Heart left ventricle (tissue), 16 donors: ENCODE data around the gene MED8. TPM values are rescaled to one million over a fixed set of nuclear protein-coding genes. Genes with fewer than 3 reads are reported as not detected.

Experiments used
- ATAC-seq, 4 donors: fragments of 200-7000 bp; cut with Tn5 transposase; one replicate each; pipeline ENCODE4 v1.9.1; 2020 to 2022; ENCODE audit warnings: moderate library complexity in 4 of 4, mild to moderate bottlenecking in 3 of 4, moderate number of reproducible peaks in 1 of 4
- DNase-seq, 5 donors: peaks; one replicate each; pipeline ENCODE4 v3.0.0-alpha.2; 2020
- H3K27ac ChIP-seq, 12 donors: fragments of 200-600 bp; sonication (generic) in 4 of 12; one replicate each; pipeline versions ENCODE4 v1.5.0 to v1.8.0; 2016 to 2022; ENCODE audit warnings: mild to moderate bottlenecking in 2 of 12
- H3K27me3 ChIP-seq, 9 donors: fragments of 200-600 bp; sonication (generic) in 2 of 9; one replicate each; pipeline versions ENCODE4 v1.5.1 to v1.8.0; 2016 to 2022; ENCODE audit warnings: mild to moderate bottlenecking in 3 of 9
- H3K36me3 ChIP-seq, 9 donors: fragments of 200-600 bp; sonication (generic) in 2 of 9; one replicate each; pipeline versions ENCODE4 v1.5.0 to v1.8.0; 2018 to 2022; ENCODE audit warnings: mild to moderate bottlenecking in 2 of 9
- H3K4me1 ChIP-seq, 12 donors: fragments of 200-600 bp; sonication (generic) in 4 of 12; one replicate each; pipeline versions ENCODE4 v1.5.0 to v1.8.0; 2016 to 2022; ENCODE audit warnings: mild to moderate bottlenecking in 3 of 12
- H3K4me3 ChIP-seq, 12 donors: fragments of 200-600 bp; sonication (generic) in 4 of 12; one replicate each; pipeline versions ENCODE4 v1.5.0 to v1.8.0; 2017 to 2022; ENCODE audit warnings: mild to moderate bottlenecking in 9 of 12, moderate library complexity in 4 of 12
- H3K9me3 ChIP-seq, 12 donors: fragments of 200-600 bp; sonication (generic) in 4 of 12; one replicate each; pipeline versions ENCODE4 v1.5.0 to v1.8.0; 2016 to 2022; ENCODE audit warnings: mild to moderate bottlenecking in 1 of 12
- POLR2A ChIP-seq, 2 donors: fragments of 450-650 bp; IDR thresholded peaks; one replicate each; pipeline ENCODE4 v1.6.1; 2017; ENCODE audit warnings: antibody characterized with exemption in 2 of 2, mild to moderate bottlenecking in 2 of 2, moderate library complexity in 2 of 2
- WGBS, 4 donors: extraction: QIAGEN DNeasy Blood & Tissue Kit in 2 of 4; methylation state at CpG; one replicate each; pipeline versions ENCODE4 v1.1.5 to v1.1.7; 2013 to 2018; 5-methylcytosine and 5-hydroxymethylcytosine counted together
- intact Hi-C, 10 donors: fragments of 100-400 bp; cut with DNase I; formaldehyde crosslinking; loops; one replicate each; pipeline versions ENCODE4 v1.11.1 to v1.14.2; 2022
- polyA plus RNA-seq, 2 donors: library from polyadenylated mRNA; stranded (reverse); fragments of 200-250 nt; gene quantifications; one replicate each; pipeline ENCODE4 v1.2.3, GENCODE V29; 2013
- total RNA-seq, 9 donors: library from RNA; depleted of rRNA in 2 of 9; stranded (reverse); fragments of >200 nt in 2 of 9; fragmentation: NEBNext Ultra II Directional in 3 of 9; extraction: Animal tissue kit (Norgen Biotek cat#: 25700) in 3 of 9; gene quantifications; one replicate each; pipeline versions ENCODE4 v1.1.0 to v1.2.4, GENCODE V29; 2016 to 2023
- TF ChIP-seq, protein P1 (sequence below), 12 donors: fragments of 200-600 bp; sonication (generic) in 4 of 12; IDR thresholded peaks; one replicate each; pipeline versions ENCODE4 v1.5.0 to v1.8.0; 2018 to 2022; ENCODE audit warnings: antibody characterized with exemption in 12 of 12, mild to moderate bottlenecking in 5 of 12
- donor health status: ischemic (EF 13 %, LVEDD 7.1; RV severe dilation, severe dysfunction).
- donor health status: healthy with polysubstance abuse.
- donor health status: DM: no; HTN: yes; CAD: no.
- donor health status: DM: no; HTN: no; CAD: no.
- donor health status: ischemic (EF 25% LVEDD 6.9; RV normal size, moderate dysfunction).
- donor health status: ischemic (EF 25% LVEDD 5.7; RV mildly dilated, moderate dysfunction).
- donor health status: healthy.
- donor health status: DM: yes; HTN: yes; CAD: no.
- donor health status: ischemic (EF 35%, LVEDD 5.7; RV mildly dilated, moderate dysfunction).
- donor health status: nonischemic (EF 11% LVEDD 7.7; RV severe dilation, severe dysfunction).
- donor health status: DM: yes; HTN: yes; CAD: no.
- donor health status: PGD.
- donor health status: ischemic (EF 29% LVEDD 5.4; RV normal size, mild dysfunction).
- donor health status: nonischemic (EF 23%, LVEDD 6.1; RV moderate dilation, normal function).

Gene MED8
- total and polyA plus RNA-seq, 11 donors, result 11.7 to 31.4 (median 16.9) TPM

DNA sequence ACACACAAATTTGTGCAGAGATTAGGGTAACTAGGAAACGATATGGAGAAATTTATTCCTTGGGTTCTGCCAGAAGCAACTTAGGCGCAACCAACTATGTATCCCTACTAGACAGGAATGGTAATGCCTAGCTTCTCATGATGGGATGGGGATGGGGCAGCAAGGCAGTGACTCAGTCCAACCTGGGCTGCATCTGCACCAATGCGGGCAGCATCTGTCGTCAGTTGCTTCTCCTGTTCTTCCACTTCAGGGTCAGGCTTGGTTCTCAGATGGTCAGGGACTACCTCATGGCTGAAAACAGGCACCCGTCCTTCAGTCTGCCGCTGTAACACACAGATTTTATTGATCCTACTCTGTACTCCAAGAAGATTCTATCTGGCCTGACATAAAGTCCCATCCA lies 2.9 kb downstream of the MED8 start:
- Histone ChIP-seq H3K4me1 (peaks cover 16 to 46% (median 38%) of the 10 kb centered on the region in 12 donors), H3K36me3 (peaks cover 0 to 62% (median 57%) of the 10 kb centered on the region in 9 donors)
- no peak for DNase-seq

DNA sequence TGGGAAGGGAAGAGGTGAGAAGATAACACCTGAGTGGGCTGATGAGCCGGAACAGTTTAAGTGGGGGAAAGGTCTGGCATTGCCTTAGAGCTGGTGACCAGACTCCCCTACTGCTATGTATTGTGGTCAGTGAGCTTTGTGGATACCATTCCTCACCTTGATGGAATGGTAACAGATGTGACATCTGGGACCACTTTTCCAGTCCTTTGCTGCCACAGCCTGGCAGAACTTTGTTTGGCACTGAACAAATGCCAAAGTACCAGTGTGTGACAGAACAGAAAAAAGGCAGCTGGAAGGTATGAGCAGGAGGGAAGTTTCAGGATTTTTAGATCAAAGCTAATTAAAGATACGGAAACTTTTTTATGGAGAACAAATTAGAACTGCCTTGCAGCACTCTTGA lies 6.2 kb downstream of the MED8 start:
- H3K4me1 ChIP-seq, result peaks cover 2 to 36% (median 25%) of the 10 kb centered on the region in 12 donors
- WGBS, 4 donors, result 65 to 80% (median 76%) methylated on average over 2 of the region's 2 CpGs
- TF ChIP-seq, protein P1, sequence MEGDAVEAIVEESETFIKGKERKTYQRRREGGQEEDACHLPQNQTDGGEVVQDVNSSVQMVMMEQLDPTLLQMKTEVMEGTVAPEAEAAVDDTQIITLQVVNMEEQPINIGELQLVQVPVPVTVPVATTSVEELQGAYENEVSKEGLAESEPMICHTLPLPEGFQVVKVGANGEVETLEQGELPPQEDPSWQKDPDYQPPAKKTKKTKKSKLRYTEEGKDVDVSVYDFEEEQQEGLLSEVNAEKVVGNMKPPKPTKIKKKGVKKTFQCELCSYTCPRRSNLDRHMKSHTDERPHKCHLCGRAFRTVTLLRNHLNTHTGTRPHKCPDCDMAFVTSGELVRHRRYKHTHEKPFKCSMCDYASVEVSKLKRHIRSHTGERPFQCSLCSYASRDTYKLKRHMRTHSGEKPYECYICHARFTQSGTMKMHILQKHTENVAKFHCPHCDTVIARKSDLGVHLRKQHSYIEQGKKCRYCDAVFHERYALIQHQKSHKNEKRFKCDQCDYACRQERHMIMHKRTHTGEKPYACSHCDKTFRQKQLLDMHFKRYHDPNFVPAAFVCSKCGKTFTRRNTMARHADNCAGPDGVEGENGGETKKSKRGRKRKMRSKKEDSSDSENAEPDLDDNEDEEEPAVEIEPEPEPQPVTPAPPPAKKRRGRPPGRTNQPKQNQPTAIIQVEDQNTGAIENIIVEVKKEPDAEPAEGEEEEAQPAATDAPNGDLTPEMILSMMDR (IDR thresholded peaks at IDR 0.05), result peak in 8 of 12 donors; percentile 24 to 50 (median 38)
- no peak for TF ChIP-seq POLR2A (IDR thresholded peaks at IDR 0.05)
- peaks cover 0 to 90% (median 72%) of the 10 kb centered on the region in 9 donors for H3K36me3 ChIP-seq
- H3K27ac ChIP-seq, result peak overlapping the region in 2 of 12 donors; percentile 18 to 44
- no peak overlapping the region for H3K4me3 ChIP-seq
- intact Hi-C loops, result loop anchor here in 6 of 10 donors (2.0 to 10.0 kb wide), 5 partner anchors 145 to 459 kb away; no protein-coding TSS in a partner anchor
- DNase-seq (no peak), ATAC-seq (peak in 3 of 4 donors; percentile 30 to 70 (median 53))
- no peaks in the 10 kb centered on the region for H3K9me3 ChIP-seq
- H3K27me3 ChIP-seq, result no peaks in the 10 kb centered on the region

More for the DNA sequence above, 2.9 kb downstream of the MED8 start:
- no peak overlapping the region for H3K4me3 ChIP-seq
- no peaks in the 10 kb centered on the region for H3K9me3 ChIP-seq
- H3K27me3 ChIP-seq, result no peaks in the 10 kb centered on the region
- no peak overlapping the region for H3K27ac ChIP-seq
- no peak for ATAC-seq
- intact Hi-C loops, result loop anchor here in 5 of 10 donors (10.0 kb wide), 2 partner anchors 152 to 462 kb away; no protein-coding TSS in a partner anchor
- WGBS, 4 donors, result 91 to 95% (median 94%) methylated on average over 6 of the region's 6 CpGs
- TF ChIP-seq POLR2A (IDR thresholded peaks at IDR 0.05), result no peak
- TF ChIP-seq, protein P1 (IDR thresholded peaks at IDR 0.05), result no peak

DNA sequence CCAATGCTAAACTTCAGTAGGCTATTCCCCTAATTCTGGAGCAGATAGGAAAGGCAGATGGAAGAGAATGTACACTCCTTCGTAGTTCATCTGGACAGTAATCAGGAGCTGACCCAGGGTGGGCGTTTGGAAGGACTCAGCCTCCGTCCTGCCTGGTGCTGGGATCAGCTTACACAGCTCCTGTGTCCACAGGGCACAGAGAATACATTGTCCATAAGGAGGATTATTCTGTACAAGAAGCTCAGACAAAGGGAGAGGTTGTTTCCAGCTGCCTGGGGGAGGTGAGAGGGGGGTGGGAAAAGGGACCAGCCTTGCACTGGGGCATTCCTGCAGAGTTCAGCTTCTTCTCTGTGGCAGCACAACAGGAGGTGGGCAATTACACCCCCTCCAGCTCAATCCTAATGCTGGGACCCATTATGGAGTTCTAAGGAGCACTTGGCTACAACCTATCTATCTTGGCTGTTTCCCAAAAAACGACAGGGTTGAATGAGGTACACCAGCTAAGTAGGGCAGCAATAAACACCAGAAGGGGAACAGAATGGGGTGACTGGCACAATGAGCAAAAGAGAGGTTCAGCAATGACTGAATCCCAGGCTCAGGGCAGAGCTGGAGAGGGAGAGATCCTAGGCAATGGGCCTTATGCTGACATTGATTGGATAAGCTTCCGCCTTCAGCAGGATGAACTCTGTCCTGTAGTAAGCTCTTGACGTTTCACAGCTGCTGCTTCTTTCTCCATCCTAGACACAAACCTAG lies 7.4 kb downstream of the MED8 start:
- H3K4me1 ChIP-seq, result peaks cover 0 to 24% (median 15%) of the 10 kb centered on the region in 12 donors
- no peaks in the 10 kb centered on the region for H3K9me3 ChIP-seq
- ATAC-seq (peak; percentile 61 to 80 (median 76)), DNase-seq (no peak)
- intact Hi-C loops, result loop anchor here in 6 of 10 donors (2.0 to 10.0 kb wide), 5 partner anchors 143 to 457 kb away; no protein-coding TSS in a partner anchor
- TF ChIP-seq, protein P1 (IDR thresholded peaks at IDR 0.05), result no peak
- no peak for TF ChIP-seq POLR2A (IDR thresholded peaks at IDR 0.05)
- H3K4me3 ChIP-seq, result no peak overlapping the region
- H3K27ac ChIP-seq, result peak overlapping the region in 9 of 12 donors; percentile 3 to 65 (median 33)
- no peaks in the 10 kb centered on the region for H3K27me3 ChIP-seq
- 28 to 48% (median 37%) methylated on average over 6 of the region's 6 CpGs for WGBS, 4 donors
- H3K36me3 ChIP-seq, result peaks cover 0 to 89% (median 67%) of the 10 kb centered on the region in 9 donors

DNA sequence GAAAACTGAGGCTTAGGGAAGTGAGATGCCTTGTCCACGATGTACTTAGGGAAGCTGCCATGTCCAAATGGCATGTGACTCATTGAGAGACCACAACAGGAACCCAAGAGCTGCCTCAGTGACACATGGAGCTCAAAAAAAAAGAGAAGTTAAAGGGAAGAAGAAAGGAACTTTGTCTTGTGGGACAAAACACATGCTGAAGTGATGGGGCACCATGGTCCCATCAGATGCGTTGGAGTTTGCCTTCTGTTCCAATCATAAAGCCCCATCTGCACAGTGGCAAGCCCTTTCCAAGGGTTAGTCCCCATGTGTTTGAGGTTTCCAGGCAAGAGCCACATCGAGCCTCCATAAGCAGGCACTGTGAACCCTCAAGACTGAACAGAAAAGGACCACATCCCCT lies 8.0 kb downstream of the MED8 start:
- Histone ChIP-seq H3K36me3 (peaks cover 0 to 83% (median 63%) of the 10 kb centered on the region in 9 donors), H3K4me3 (no peak overlapping the region), H3K27me3 (no peaks in the 10 kb centered on the region), H3K4me1 (peaks cover 0 to 24% (median 15%) of the 10 kb centered on the region in 12 donors), H3K27ac (peak overlapping the region in 7 of 12 donors; percentile 11 to 65 (median 33)), H3K9me3 (no peaks in the 10 kb centered on the region)
- 63 to 72% (median 66%) methylated on average over 3 of the region's 3 CpGs for WGBS, 4 donors
- TF ChIP-seq, protein P1 (IDR thresholded peaks at IDR 0.05), result no peak
- TF ChIP-seq POLR2A (IDR thresholded peaks at IDR 0.05), result no peak
- ATAC-seq, result peak in 3 of 4 donors; percentile 23 to 47 (median 45)
- intact Hi-C loops, result loop anchor here in 6 of 10 donors (2.0 to 10.0 kb wide), 5 partner anchors 143 to 457 kb away; no protein-coding TSS in a partner anchor
- no peak for DNase-seq
